SK-N-SH treated with all-trans-retinoic acid at 6 μM for 48 hours (cell line): ENCODE results near the gene AGMO.

Experiments
- OSR1 ChIP-seq: fragments of 250-450 bp; sonication (Bioruptor Pico); IDR thresholded peaks from 2 replicates; pipeline ENCODE4 v1.8.0; 2022; ENCODE audit warnings: moderate library complexity, mild to moderate bottlenecking, inconsistent platforms
- PATZ1 ChIP-seq: fragments of 250-450 bp; sonication (Bioruptor Pico); IDR thresholded peaks from 2 replicates; pipeline ENCODE4 v1.8.0; 2020; ENCODE audit warnings: mild to moderate bottlenecking, moderate library complexity, borderline replicate concordance
- RARB ChIP-seq: fragments of 250-450 bp; sonication (Bioruptor Pico); IDR thresholded peaks from 2 replicates; pipeline ENCODE4 v1.8.0; 2021; ENCODE audit warnings: mild to moderate bottlenecking, moderate library complexity
- TOX ChIP-seq: fragments of 250-450 bp; sonication (Bioruptor Pico); IDR thresholded peaks from 2 replicates; pipeline ENCODE4 v1.8.0; 2021; ENCODE audit warnings: mild to moderate bottlenecking, moderate library complexity, borderline replicate concordance
- ZFP3 ChIP-seq: fragments of 250-450 bp; sonication (Bioruptor Pico); IDR thresholded peaks from 2 replicates; pipeline ENCODE4 v1.5.0; 2020; ENCODE audit warnings: mild to moderate bottlenecking, moderate library complexity
- ZFP30 ChIP-seq: fragments of 450-650 bp; formaldehyde crosslinking; IDR thresholded peaks from 2 replicates; pipeline ENCODE4 v1.5.0; 2022; ENCODE audit warnings: mild to moderate bottlenecking, moderate library complexity
- ZNF70 ChIP-seq: fragments of 450-650 bp; formaldehyde crosslinking; IDR thresholded peaks from 2 replicates; pipeline ENCODE4 v1.5.0; 2020; ENCODE audit warnings: mild to moderate bottlenecking, moderate library complexity

GRCh38 chr7:15544050-15544449 lies 17.8 kb downstream of the AGMO start:
- TF ChIP-seq ZFP30 (CRISPR knock-in tag), result no peak
- TF ChIP-seq OSR1 (CRISPR knock-in tag), result no peak
- TF ChIP-seq TOX, result no peak
- TF ChIP-seq PATZ1 (CRISPR knock-in tag), result no peak
- no peak for TF ChIP-seq RARB
- TF ChIP-seq ZFP3, result no peak
- no peak for TF ChIP-seq ZNF70
